ENCODE data around the gene HEATR5B.

Gene HEATR5B

GRCh38 chr2:37083873-37084794 is at the start of gene HEATR5B, which contains the start of gene GPATCH11:
Gene HEATR5B (minus strand): TSS chr2:37084372. CDS start chr2:37083414, 958 bp downstream.
Gene GPATCH11 (plus strand): TSS chr2:37084518. CDS start chr2:37088382, 3,864 bp downstream.
- DNase-seq (ENCODE audit: low spot score) = peak; percentile 98

GRCh38 chr2:37132914-37133313 is 48.7 kb upstream of the HEATR5B start:
- no peak for DNase-seq (ENCODE audit: low spot score)

GRCh38 chr2:37125416-37125815 is 41.2 kb upstream of the HEATR5B start:
- DNase-seq (ENCODE audit: low spot score) = no peak

- DNase-seq (ENCODE audit: low spot score) = no peak
Observed at GRCh38 chr2:37119157-37119556, 35.0 kb upstream of the HEATR5B start.

GRCh38 chr2:37117566-37117965 is 33.4 kb upstream of the HEATR5B start:
- DNase-seq (ENCODE audit: low spot score) = no peak

- no peak for DNase-seq (ENCODE audit: low spot score)
Observed at GRCh38 chr2:37111958-37112357, 27.8 kb upstream of the HEATR5B start.

GRCh38 chr2:37110306-37111212 is 26.4 kb upstream of the HEATR5B start:
- DNase-seq (ENCODE audit: low spot score) = no peak

GRCh38 chr2:37109523-37109922 is 25.4 kb upstream of the HEATR5B start:
- DNase-seq (ENCODE audit: low spot score) = no peak

GRCh38 chr2:37105150-37105549 is 21.0 kb upstream of the HEATR5B start:
- no peak for DNase-seq (ENCODE audit: low spot score)

GRCh38 chr2:37104178-37104577 is 20.0 kb upstream of the HEATR5B start:
- DNase-seq (ENCODE audit: low spot score) = no peak

GRCh38 chr2:37102588-37102987 is 18.4 kb upstream of the HEATR5B start:
- DNase-seq (ENCODE audit: low spot score) = no peak

GRCh38 chr2:37100054-37100453 is 15.9 kb upstream of the HEATR5B start:
- no peak for DNase-seq (ENCODE audit: low spot score)

- DNase-seq (ENCODE audit: low spot score) = no peak
Observed at GRCh38 chr2:37098416-37099118, 14.4 kb upstream of the HEATR5B start.

GRCh38 chr2:37096568-37096967 is 12.4 kb upstream of the HEATR5B start:
- DNase-seq (ENCODE audit: low spot score) = no peak

- no peak for DNase-seq (ENCODE audit: low spot score)
Observed at GRCh38 chr2:37091873-37092272, 7.7 kb upstream of the HEATR5B start.

- no peak for DNase-seq (ENCODE audit: low spot score)
Observed at GRCh38 chr2:37090019-37090477, 5.9 kb upstream of the HEATR5B start.

GRCh38 chr2:37085731-37086147 is 1.6 kb upstream of the HEATR5B start:
- peak; percentile 22 for DNase-seq (ENCODE audit: low spot score)

GRCh38 chr2:37084797-37085196 is 625 bp upstream of the HEATR5B start:
- DNase-seq (ENCODE audit: low spot score) = no peak

- DNase-seq (ENCODE audit: low spot score) = no peak
Observed at GRCh38 chr2:37080689-37081088, 3.5 kb downstream of the HEATR5B start.

- DNase-seq (ENCODE audit: low spot score) = no peak
Observed at GRCh38 chr2:37080266-37080665, 3.9 kb downstream of the HEATR5B start.

GRCh38 chr2:37070931-37071330 is 13.2 kb downstream of the HEATR5B start:
- DNase-seq (ENCODE audit: low spot score) = no peak

- no peak for DNase-seq (ENCODE audit: low spot score)
Observed at GRCh38 chr2:37068686-37069085, 15.5 kb downstream of the HEATR5B start.

All from AG08396 (cell line).